Effector memory CD4-positive, alpha-beta T cell (primary cell): ENCODE results near the gene ACTR6.
A peak's percentile ranks its signal among the peaks of the same experiment; 100 is the strongest.

Source experiments
- DNase-seq, 3 donors: peaks; one replicate each; pipeline ENCODE4 v3.0.0-alpha.2; 2020
- H3K27ac ChIP-seq: 2 replicates; pipeline ENCODE4 v1.7.0; 2013; ENCODE audit warnings: mild to moderate bottlenecking, low read length, moderate library complexity; ENCODE audit not compliant: insufficient read depth, poor library complexity, severe bottlenecking
- H3K27me3 ChIP-seq: replicated peaks from 2 replicates; pipeline ENCODE4 v1.7.0; 2013; ENCODE audit warnings: mild to moderate bottlenecking, low read length; ENCODE audit not compliant: insufficient read depth, control insufficient read depth, poor library complexity, severe bottlenecking
- H3K36me3 ChIP-seq: 2 replicates; pipeline ENCODE4 v1.7.0; 2013; ENCODE audit warnings: mild to moderate bottlenecking, low read length, moderate library complexity; ENCODE audit not compliant: control insufficient read depth, insufficient read depth
- H3K4me1 ChIP-seq: 2 replicates; pipeline ENCODE4 v1.7.0; 2013; ENCODE audit warnings: low read length, mild to moderate bottlenecking; ENCODE audit not compliant: control insufficient read depth, insufficient read depth, poor library complexity, severe bottlenecking
- H3K4me3 ChIP-seq: 2 replicates; pipeline ENCODE4 v1.7.0; 2013; ENCODE audit warnings: low read length, low read depth, mild to moderate bottlenecking; ENCODE audit not compliant: insufficient read depth, poor library complexity, severe bottlenecking
- H3K9me3 ChIP-seq: 2 replicates; pipeline ENCODE4 v1.7.0; 2013; ENCODE audit warnings: mild to moderate bottlenecking, low read length, moderate library complexity; ENCODE audit not compliant: control insufficient read depth

The ACTR6 gene

GRCh38 chr12:100197486-100197885, 3.1 kb upstream of the ACTR6 start:
- H3K27ac ChIP-seq, result no peak overlapping the region
- H3K27me3 ChIP-seq, result no peaks in the 10 kb centered on the region
- peaks cover 10% of the 10 kb centered on the region for H3K4me1 ChIP-seq
- no peaks in the 10 kb centered on the region for H3K9me3 ChIP-seq
- no peak overlapping the region for H3K4me3 ChIP-seq
- DNase-seq, result no peak
- H3K36me3 ChIP-seq, result no peaks in the 10 kb centered on the region

- Histone ChIP-seq H3K4me3 (peak overlapping the region; percentile 83), H3K27ac (no peak overlapping the region), H3K9me3 (no peaks in the 10 kb centered on the region), H3K4me1 (peaks cover 12% of the 10 kb centered on the region), H3K27me3 (no peaks in the 10 kb centered on the region), H3K36me3 (no peaks in the 10 kb centered on the region)
- DNase-seq, result no peak
These were observed 1.6 kb upstream of the ACTR6 start for GRCh38 chr12:100199023-100199346.

- Histone ChIP-seq H3K4me1 (peaks cover 15% of the 10 kb centered on the region), H3K9me3 (no peaks in the 10 kb centered on the region), H3K4me3 (peak overlapping the region; percentile 83), H3K27me3 (no peaks in the 10 kb centered on the region), H3K36me3 (no peaks in the 10 kb centered on the region), H3K27ac (peak overlapping the region; percentile 92)
- DNase-seq, result peak; percentile 72 to 80 (median 75)
These were observed 1.1 kb upstream of the ACTR6 start for GRCh38 chr12:100199347-100200149.

GRCh38 chr12:100201604-100202423, 1.2 kb downstream of the ACTR6 start:
- peak overlapping the region; percentile 92 for H3K27ac ChIP-seq
- peak overlapping the region; percentile 83 for H3K4me3 ChIP-seq
- peaks cover 15% of the 10 kb centered on the region for H3K4me1 ChIP-seq
- peaks cover 7% of the 10 kb centered on the region for H3K36me3 ChIP-seq
- DNase-seq, result no peak
- no peaks in the 10 kb centered on the region for H3K9me3 ChIP-seq
- H3K27me3 ChIP-seq, result no peaks in the 10 kb centered on the region

- H3K4me1 ChIP-seq, result peaks cover 5% of the 10 kb centered on the region
- no peak overlapping the region for H3K4me3 ChIP-seq
- H3K9me3 ChIP-seq, result no peaks in the 10 kb centered on the region
- no peak overlapping the region for H3K27ac ChIP-seq
- H3K36me3 ChIP-seq, result peaks cover 52% of the 10 kb centered on the region
- H3K27me3 ChIP-seq, result no peaks in the 10 kb centered on the region
- DNase-seq, result no peak
These were observed 6.7 kb downstream of the ACTR6 start for GRCh38 chr12:100207311-100207710.

- H3K4me3 ChIP-seq, result no peak overlapping the region
- peaks cover 66% of the 10 kb centered on the region for H3K36me3 ChIP-seq
- H3K9me3 ChIP-seq, result no peaks in the 10 kb centered on the region
- peaks cover 5% of the 10 kb centered on the region for H3K4me1 ChIP-seq
- H3K27ac ChIP-seq, result no peak overlapping the region
- DNase-seq, result no peak
- H3K27me3 ChIP-seq, result no peaks in the 10 kb centered on the region
These were observed 8.2 kb downstream of the ACTR6 start for GRCh38 chr12:100208834-100209233.

GRCh38 chr12:100211698-100212097, 11.1 kb downstream of the ACTR6 start:
- no peak overlapping the region for H3K4me3 ChIP-seq
- H3K36me3 ChIP-seq, result peaks cover 68% of the 10 kb centered on the region
- no peak for DNase-seq
- H3K27ac ChIP-seq, result no peak overlapping the region
- H3K4me1 ChIP-seq, result no peaks in the 10 kb centered on the region
- no peaks in the 10 kb centered on the region for H3K9me3 ChIP-seq
- no peaks in the 10 kb centered on the region for H3K27me3 ChIP-seq

- Histone ChIP-seq H3K4me1 (no peaks in the 10 kb centered on the region), H3K27me3 (no peaks in the 10 kb centered on the region), H3K27ac (no peak overlapping the region), H3K36me3 (peaks cover 62% of the 10 kb centered on the region), H3K9me3 (no peaks in the 10 kb centered on the region), H3K4me3 (no peak overlapping the region)
- DNase-seq, result no peak
These were observed 12.6 kb downstream of the ACTR6 start for GRCh38 chr12:100213016-100213891.

- H3K9me3 ChIP-seq, result no peaks in the 10 kb centered on the region
- no peak overlapping the region for H3K27ac ChIP-seq
- peaks cover 60% of the 10 kb centered on the region for H3K36me3 ChIP-seq
- DNase-seq, result no peak
- H3K4me1 ChIP-seq, result no peaks in the 10 kb centered on the region
- H3K4me3 ChIP-seq, result no peak overlapping the region
- H3K27me3 ChIP-seq, result no peaks in the 10 kb centered on the region
These were observed 13.9 kb downstream of the ACTR6 start for GRCh38 chr12:100214518-100214917.
